GM21447 (cell line): ENCODE measurements around the gene TRIM6.
"Not testable (repeated sequence)": the region's sequence is repeated elsewhere in the genome, so short reads cannot be mapped to it uniquely, and the experiment has no call there.

Experiments used
- ATAC-seq: cut with Tn5 transposase; IDR thresholded peaks from one replicate; pipeline ENCODE4 v1.9.1; 2021; ENCODE audit not compliant: unreplicated experiment

TRIM6 gene

DNA sequence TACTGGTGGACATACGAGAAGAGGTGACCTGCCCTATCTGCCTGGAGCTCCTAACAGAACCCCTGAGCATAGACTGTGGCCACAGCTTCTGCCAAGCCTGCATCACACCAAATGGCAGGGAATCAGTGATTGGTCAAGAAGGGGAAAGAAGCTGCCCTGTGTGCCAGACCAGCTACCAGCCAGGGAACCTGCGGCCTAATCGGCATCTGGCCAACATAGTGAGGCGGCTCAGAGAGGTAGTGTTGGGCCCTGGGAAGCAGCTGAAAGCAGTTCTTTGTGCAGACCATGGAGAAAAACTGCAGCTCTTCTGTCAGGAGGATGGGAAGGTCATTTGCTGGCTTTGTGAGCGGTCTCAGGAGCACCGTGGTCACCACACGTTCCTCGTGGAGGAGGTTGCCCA lies 6.9 kb downstream of the TRIM6 start:
- no peak for ATAC-seq

- ATAC-seq, result no peak
These were observed 8.5 kb downstream of the TRIM6 start for GRCh38 chr11:5604896-5605295.

GRCh38 chr11:5605849-5606248 lies 9.4 kb downstream of the TRIM6 start:
- ATAC-seq, result no peak

GRCh38 chr11:5608808-5609207 lies 12.4 kb downstream of the TRIM6 start:
- ATAC-seq, result no peak

DNA sequence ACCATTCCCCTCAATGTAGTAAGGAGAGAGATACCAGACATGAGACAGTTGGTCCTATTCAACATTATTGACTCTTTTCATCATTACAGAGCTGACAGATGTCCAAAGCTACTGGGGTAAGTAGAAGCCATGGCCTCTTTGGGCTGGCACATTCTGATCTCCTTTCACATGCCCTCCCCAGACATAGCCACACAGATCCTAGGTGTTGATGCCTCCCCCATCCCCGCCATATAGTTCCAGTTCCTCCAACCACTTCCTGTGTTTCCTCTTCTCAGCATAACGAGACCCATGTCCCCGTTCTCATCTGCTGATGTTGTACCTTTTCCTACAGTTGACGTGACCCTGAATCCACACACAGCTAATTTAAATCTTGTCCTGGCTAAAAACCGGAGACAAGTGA lies 14.0 kb downstream of the TRIM6 start:
- no peak for ATAC-seq

- no peak for ATAC-seq
These were observed 15.2 kb downstream of the TRIM6 start for GRCh38 chr11:5611627-5612026.

DNA sequence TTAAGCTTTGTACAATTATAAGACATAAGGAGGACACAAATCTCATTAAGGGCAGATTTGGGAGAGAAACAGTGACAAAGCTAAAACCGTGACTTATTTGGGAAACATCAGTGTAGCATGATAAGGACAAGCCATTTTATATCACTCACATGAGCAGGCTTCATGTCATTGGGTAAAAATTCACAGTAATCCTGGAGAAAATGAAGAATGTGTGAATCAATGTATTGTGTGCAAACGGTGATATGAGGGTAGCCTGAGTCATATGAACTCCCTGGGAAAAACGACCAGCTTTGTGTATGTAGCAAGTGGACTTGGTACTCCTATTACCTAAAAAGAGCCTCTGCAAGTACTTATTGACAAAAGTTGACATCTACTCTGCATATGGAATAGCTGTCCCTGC lies 22.4 kb downstream of the TRIM6 start:
- no peak for ATAC-seq

DNA sequence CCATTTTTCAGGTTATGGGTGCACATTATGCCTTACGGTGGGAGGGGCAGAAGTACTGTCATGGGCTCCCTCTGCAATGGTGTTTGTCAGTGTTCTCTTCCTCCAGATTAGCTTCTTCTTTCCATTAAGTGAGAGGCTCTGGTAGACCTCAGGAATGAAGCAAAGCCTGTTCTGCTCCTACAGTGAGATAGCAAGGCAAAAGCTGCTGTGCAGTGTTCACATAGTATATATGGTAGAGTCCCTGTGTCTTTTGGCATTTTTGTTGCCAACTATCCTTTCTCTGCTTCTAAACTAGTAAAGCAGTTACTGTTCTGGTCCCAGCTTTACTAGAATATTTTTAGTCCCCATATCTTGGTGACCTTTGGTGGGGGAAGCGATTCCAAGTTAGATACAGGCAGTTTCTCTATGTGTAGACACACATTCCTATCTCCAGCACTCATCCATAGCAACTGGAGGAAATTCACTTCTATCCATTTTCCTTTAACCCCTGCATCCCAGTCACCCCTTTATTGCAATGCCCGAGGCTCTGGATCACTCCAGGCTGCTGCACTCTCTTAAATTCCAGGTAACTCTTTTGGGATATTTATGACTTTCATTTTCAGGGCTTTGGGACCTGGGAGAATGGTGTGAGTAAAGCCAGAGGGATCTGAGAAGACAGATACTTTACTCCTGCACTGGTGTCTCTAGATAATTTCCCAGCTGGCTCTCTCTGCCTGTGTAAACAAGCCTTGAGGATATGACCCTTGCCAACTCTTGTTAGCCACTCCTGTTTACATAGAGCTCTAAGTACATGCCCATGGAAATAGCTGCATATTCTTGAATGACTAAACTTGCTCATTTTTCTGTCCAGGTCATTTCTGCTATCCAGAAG lies 24.4 kb downstream of the TRIM6 start:
- ATAC-seq, result no peak

DNA sequence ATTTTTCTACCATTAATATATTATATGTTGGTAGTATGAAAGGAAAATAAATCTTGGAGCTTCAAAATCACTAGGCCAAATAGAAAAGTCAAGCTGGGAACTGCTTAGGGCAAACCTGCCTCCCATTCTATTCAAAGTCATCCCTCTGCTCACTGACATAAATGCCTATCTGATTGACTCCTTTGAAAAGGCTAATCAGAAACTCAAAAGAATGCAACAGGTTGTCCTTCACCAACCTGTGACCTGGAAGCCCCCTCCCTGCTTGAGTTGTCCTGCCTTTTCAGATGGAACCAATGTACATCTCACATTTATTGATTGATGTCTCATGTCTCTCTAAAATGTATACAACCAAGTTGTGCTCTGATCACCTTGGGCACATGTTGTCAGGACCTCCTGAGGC lies 25.1 kb downstream of the TRIM6 start:
- no peak for ATAC-seq

DNA sequence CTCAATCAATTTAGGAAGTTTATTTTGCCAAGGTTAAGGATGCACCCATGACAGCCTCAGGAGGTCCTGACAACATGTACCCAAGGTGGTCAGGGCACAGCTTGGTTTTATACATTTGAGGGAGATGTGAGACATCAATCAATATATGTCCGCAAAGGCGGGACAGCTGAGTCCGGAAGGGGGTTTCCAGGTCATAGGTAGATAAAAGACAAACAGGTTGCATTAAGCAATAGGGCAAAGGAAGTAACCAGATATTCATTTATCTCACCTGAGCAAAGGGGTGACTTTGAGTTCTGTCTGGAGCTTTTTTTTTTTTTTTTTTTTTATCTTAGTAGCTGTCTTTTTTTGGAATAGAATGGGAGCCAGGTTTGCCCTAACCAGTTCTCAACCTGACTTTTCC lies 26.4 kb downstream of the TRIM6 start:
- ATAC-seq, result no peak

GRCh38 chr11:5624489-5625279 lies 28.2 kb downstream of the TRIM6 start, which contains the start of gene TRIM34:
Gene TRIM34 (plus strand): TSS chr11:5625001. CDS start chr11:5632332, 7,331 bp downstream.
- ATAC-seq, result peak; percentile 97

- ATAC-seq, result no peak
These were observed 28.8 kb downstream of the TRIM6 start for GRCh38 chr11:5625281-5625680.

DNA sequence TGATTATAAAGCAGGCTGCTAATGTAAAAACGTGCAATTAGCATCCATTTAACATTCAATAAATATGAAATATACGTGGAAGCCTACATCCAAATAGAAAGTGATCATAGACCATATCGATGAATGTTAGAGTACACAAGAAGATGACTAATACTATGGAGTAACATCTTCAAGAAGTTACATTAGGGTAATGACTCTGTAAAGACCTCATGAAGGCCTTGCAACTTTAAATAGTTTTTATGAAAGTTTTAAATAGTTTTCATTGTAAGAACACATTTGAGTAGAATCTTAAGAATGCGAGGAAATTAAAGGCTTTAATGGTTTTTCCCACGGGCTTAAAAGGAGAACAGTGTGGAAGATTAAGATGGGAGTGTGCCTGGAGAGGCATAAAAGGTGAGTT lies 29.8 kb downstream of the TRIM6 start:
- ATAC-seq, result no peak

DNA sequence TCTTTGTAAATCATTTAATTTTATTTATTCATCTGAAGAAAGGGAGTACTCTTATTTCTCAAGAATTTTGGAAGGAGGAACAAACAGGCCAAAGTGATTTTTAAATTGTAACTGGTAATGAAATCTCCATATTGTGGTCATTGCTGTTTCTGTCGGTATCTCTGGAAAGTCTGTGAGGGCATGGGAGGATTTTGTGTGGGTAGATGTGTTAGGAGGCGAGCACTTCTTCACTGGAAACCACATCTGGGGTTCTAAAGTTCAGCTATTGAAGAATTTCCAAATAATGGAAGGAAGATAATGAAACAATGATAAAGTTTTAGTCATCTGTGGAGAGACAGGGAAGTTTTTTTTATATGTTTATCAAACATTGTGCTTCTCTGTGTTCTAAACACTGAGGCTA lies 35.0 kb downstream of the TRIM6 start:
- ATAC-seq, result no peak

- ATAC-seq, result peak; percentile 94
These were observed 35.7 kb downstream of the TRIM6 start for GRCh38 chr11:5631969-5632635.

DNA sequence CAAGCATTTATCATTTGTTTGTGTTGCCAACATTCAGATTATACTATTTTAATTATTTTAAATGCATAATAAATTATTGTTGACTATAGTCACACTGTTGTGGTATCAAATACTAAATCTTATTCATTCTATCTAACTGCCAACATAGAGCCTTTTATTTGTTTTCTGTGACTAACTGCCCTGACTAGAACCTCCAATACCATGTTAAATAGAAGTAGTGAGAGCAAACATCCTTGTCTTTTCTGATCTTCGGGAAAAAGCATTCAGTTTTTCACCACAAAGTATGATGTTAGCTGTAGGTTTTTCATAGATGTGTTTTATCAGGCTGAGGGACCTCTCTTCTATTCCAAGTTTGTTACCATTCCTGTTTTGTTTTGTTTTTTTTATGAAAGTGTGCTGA lies 43.5 kb downstream of the TRIM6 start:
- ATAC-seq, result no peak

GRCh38 chr11:5643585-5643984 lies 47.1 kb downstream of the TRIM6 start:
- ATAC-seq, result no peak

- no peak for ATAC-seq
These were observed 49.7 kb downstream of the TRIM6 start for GRCh38 chr11:5646139-5646538.

GRCh38 chr11:5655474-5655873 lies 59.0 kb downstream of the TRIM6 start:
- no peak for ATAC-seq

- ATAC-seq, result not testable (repeated sequence)
These were observed 60.5 kb downstream of the TRIM6 start for GRCh38 chr11:5656956-5657355.

GRCh38 chr11:5658318-5658717 lies 61.9 kb downstream of the TRIM6 start:
- ATAC-seq, result no peak
